Measurements from ENCODE around the gene EIF5.

EIF5 gene

GRCh38 chr14:103391048-103391447, 57.0 kb downstream of the EIF5 start:
- DNase-seq (ENCODE audit: extremely low read depth in 1 of 2, low read depth in 1 of 2), result peak in 1 of 2 donors; percentile 10

GRCh38 chr14:103392106-103392505, 58.1 kb downstream of the EIF5 start:
- DNase-seq (ENCODE audit: extremely low read depth in 1 of 2, low read depth in 1 of 2), result no peak

GRCh38 chr14:103392572-103392971, 58.5 kb downstream of the EIF5 start:
- no peak for DNase-seq (ENCODE audit: extremely low read depth in 1 of 2, low read depth in 1 of 2)

GRCh38 chr14:103393070-103393469, 59.0 kb downstream of the EIF5 start:
- DNase-seq (ENCODE audit: extremely low read depth in 1 of 2, low read depth in 1 of 2), result no peak

- no peak for DNase-seq (ENCODE audit: extremely low read depth in 1 of 2, low read depth in 1 of 2)
Measured at GRCh38 chr14:103393676-103394626, 59.9 kb downstream of the EIF5 start.
